NCI-H1436 (cell line): ENCODE data around the gene MAPK8.

Experiments used
- DNase-seq: peaks from one replicate; lab custom pipeline; 2025; lab: John Stamatoyannopoulos, UW

The MAPK8 gene

GRCh38 chr10:48463318-48464003 is 157.0 kb downstream of the MAPK8 start:
- DNase-seq = no peak

- no peak for DNase-seq
Measured at GRCh38 chr10:48464121-48464870, 157.8 kb downstream of the MAPK8 start.

- no peak for DNase-seq
Measured at GRCh38 chr10:48464871-48465736, 158.6 kb downstream of the MAPK8 start.

GRCh38 chr10:48465860-48466521 is 159.5 kb downstream of the MAPK8 start:
- DNase-seq = no peak

- no peak for DNase-seq
Measured at GRCh38 chr10:48466611-48467240, 160.2 kb downstream of the MAPK8 start.

- no peak for DNase-seq
Measured at GRCh38 chr10:48467669-48468068, 161.2 kb downstream of the MAPK8 start.

GRCh38 chr10:48468130-48468790 is 161.8 kb downstream of the MAPK8 start:
- no peak for DNase-seq

GRCh38 chr10:48468866-48469511 is 162.5 kb downstream of the MAPK8 start:
- DNase-seq = no peak

GRCh38 chr10:48469516-48470020 is 163.1 kb downstream of the MAPK8 start:
- no peak for DNase-seq

- DNase-seq = no peak
Measured at GRCh38 chr10:48470115-48470892, 163.8 kb downstream of the MAPK8 start.

GRCh38 chr10:48470893-48471805 is 164.7 kb downstream of the MAPK8 start:
- no peak for DNase-seq

- no peak for DNase-seq
Measured at GRCh38 chr10:48472501-48473069, 166.1 kb downstream of the MAPK8 start.

GRCh38 chr10:48473704-48474103 is 167.2 kb downstream of the MAPK8 start:
- DNase-seq = no peak

GRCh38 chr10:48474765-48475365 is 168.4 kb downstream of the MAPK8 start:
- no peak for DNase-seq

GRCh38 chr10:48475943-48476278 is 169.4 kb downstream of the MAPK8 start:
- no peak for DNase-seq

- DNase-seq = peak; percentile 78
Measured at GRCh38 chr10:48476279-48476982, 170.0 kb downstream of the MAPK8 start.

- no peak for DNase-seq
Measured at GRCh38 chr10:48477141-48477540, 170.7 kb downstream of the MAPK8 start.
